HepG2 (cell line): ENCODE measurements around the gene KRT12. TPM values are rescaled to one million over a fixed set of nuclear protein-coding genes. Genes with fewer than 3 reads are reported as not detected.

ENCODE experiments used
- ETV5 ChIP-seq: IDR thresholded peaks from 2 replicates; pipeline ENCODE4 v1.6.1; 2018; ENCODE audit warnings: missing biosample characterization, missing genetic modification reagents, inconsistent platforms, borderline replicate concordance
- GATAD2A ChIP-seq: IDR thresholded peaks from 2 replicates; pipeline ENCODE4 v1.6.1; 2016
- HOXA5 ChIP-seq: sonication (generic); formaldehyde crosslinking; IDR thresholded peaks from 2 replicates; pipeline ENCODE4 v1.4.0; 2020; ENCODE audit warnings: missing genetic modification reagents
- MEIS1 ChIP-seq: sonication (generic); formaldehyde crosslinking; IDR thresholded peaks from 2 replicates; pipeline ENCODE4 v1.9.0; 2021; ENCODE audit warnings: mild to moderate bottlenecking, missing genetic modification reagents, moderate library complexity, borderline replicate concordance
- NFYC ChIP-seq: IDR thresholded peaks from 2 replicates; pipeline ENCODE4 v1.6.1; 2016; ENCODE audit warnings: missing genetic modification reagents, missing compliant biosample characterization
- NONO ChIP-seq, 2 experiments: fragments of 450-650 bp in 1 of 2; sonication (generic) in 1 of 2; formaldehyde crosslinking in 1 of 2; IDR thresholded peaks in 1 of 2; conservative IDR thresholded peaks in 1 of 2; 2 replicates each; pipeline versions ENCODE4 v1.6.1 to v1.8.0; 2017 to 2022; ENCODE audit warnings: mild to moderate bottlenecking in 1 of 2, missing genetic modification reagents in 1 of 2, moderate library complexity in 1 of 2
- SNRNP70 ChIP-seq: fragments of 200-400 bp; formaldehyde crosslinking; IDR thresholded peaks from 2 replicates; pipeline ENCODE4 v1.6.1; 2017; ENCODE audit warnings: mild to moderate bottlenecking, low read depth, low read length, moderate library complexity
- TAF1 ChIP-seq: sonication (generic); formaldehyde crosslinking; IDR thresholded peaks from 2 replicates; pipeline ENCODE4 v1.4.0; 2020; ENCODE audit warnings: missing genetic modification reagents
- TCF7L2 ChIP-seq: IDR thresholded peaks from 2 replicates; pipeline ENCODE4 v1.6.1; 2011; ENCODE audit warnings: mild to moderate bottlenecking, low read depth, low read length, moderate library complexity
- TGIF2 ChIP-seq: IDR thresholded peaks from 2 replicates; pipeline ENCODE4 v1.6.1; 2016; ENCODE audit warnings: control low read depth, missing compliant biosample characterization
- YEATS4 ChIP-seq: sonication (generic); formaldehyde crosslinking; IDR thresholded peaks from 2 replicates; pipeline ENCODE4 v1.4.0; 2020; ENCODE audit warnings: missing genetic modification reagents, borderline replicate concordance
- ZFP90 ChIP-seq: sonication (generic); formaldehyde crosslinking; IDR thresholded peaks from 2 replicates; pipeline ENCODE4 v1.8.0; 2022; ENCODE audit warnings: missing genetic modification reagents, mild to moderate bottlenecking, inconsistent platforms, borderline replicate concordance
- ZNF101 ChIP-seq: sonication (generic); formaldehyde crosslinking; IDR thresholded peaks from 2 replicates; pipeline ENCODE4 v1.4.0; 2020; ENCODE audit warnings: mild to moderate bottlenecking, low read depth, missing genetic modification reagents, borderline replicate concordance
- ZNF224 ChIP-seq: sonication (generic); formaldehyde crosslinking; IDR thresholded peaks from 2 replicates; pipeline ENCODE4 v1.5.0; 2020; ENCODE audit warnings: mild to moderate bottlenecking, missing genetic modification reagents
- ZNF329 ChIP-seq: sonication (generic); formaldehyde crosslinking; IDR thresholded peaks from 2 replicates; pipeline ENCODE4 v1.9.0; 2021; ENCODE audit warnings: low read depth, mild to moderate bottlenecking, missing genetic modification reagents
- ZNF335 ChIP-seq: sonication (generic); formaldehyde crosslinking; IDR thresholded peaks from 2 replicates; pipeline ENCODE4 v1.4.0; 2020; ENCODE audit warnings: missing genetic modification reagents
- ZNF724P ChIP-seq: sonication (generic); formaldehyde crosslinking; IDR thresholded peaks from 2 replicates; pipeline ENCODE4 v1.8.0; 2022; ENCODE audit warnings: missing genetic modification reagents, borderline replicate concordance
- polyA plus RNA-seq, 8 experiments: library from polyadenylated mRNA; depleted of rRNA in 3 of 8; stranded (reverse) in 7 of 8; unstranded in 1 of 8; fragments of >200 nt; fragmentation: Illumina TruSeq in 4 of 8; extraction: Trizol in 4 of 8; gene quantifications; 2 replicates each; pipeline versions ENCODE4 v1.2.1 to v1.2.3, GENCODE V29; 2011 to 2016; ENCODE audit warnings: low read depth in 4 of 8, missing spikeins in 1 of 8, mixed read lengths in 1 of 8; ENCODE audit not compliant: insufficient read depth in 1 of 8
- total RNA-seq, 5 experiments: library from RNA; depleted of rRNA; stranded (reverse); fragments of >200 nt; fragmentation: Illumina TruSeq; extraction: Trizol; gene quantifications; 2 replicates each; pipeline ENCODE4 v1.2.3, GENCODE V29; 2016; ENCODE audit warnings: low read depth in 1 of 5
- TF ChIP-seq, protein P1 (sequence below): sonication (generic); formaldehyde crosslinking; IDR thresholded peaks from 2 replicates; pipeline ENCODE4 v1.5.1; 2020; ENCODE audit warnings: missing genetic modification reagents, mild to moderate bottlenecking, borderline replicate concordance
- TF ChIP-seq, protein P2 (sequence below): conservative IDR thresholded peaks from 2 replicates; pipeline ENCODE4 v1.6.1; 2018; ENCODE audit warnings: missing genetic modification reagents
- TF ChIP-seq, protein P3 (sequence below): sonication (generic); formaldehyde crosslinking; IDR thresholded peaks from 2 replicates; pipeline ENCODE4 v1.4.0; 2020; ENCODE audit warnings: missing genetic modification reagents

The KRT12 gene
- total and polyA plus RNA-seq, 2 of the 13 experiments (the other 11 are each of a cell fraction or from before 2014, with no cell fraction given), result 0.07 to 0.09 TPM

DNA sequence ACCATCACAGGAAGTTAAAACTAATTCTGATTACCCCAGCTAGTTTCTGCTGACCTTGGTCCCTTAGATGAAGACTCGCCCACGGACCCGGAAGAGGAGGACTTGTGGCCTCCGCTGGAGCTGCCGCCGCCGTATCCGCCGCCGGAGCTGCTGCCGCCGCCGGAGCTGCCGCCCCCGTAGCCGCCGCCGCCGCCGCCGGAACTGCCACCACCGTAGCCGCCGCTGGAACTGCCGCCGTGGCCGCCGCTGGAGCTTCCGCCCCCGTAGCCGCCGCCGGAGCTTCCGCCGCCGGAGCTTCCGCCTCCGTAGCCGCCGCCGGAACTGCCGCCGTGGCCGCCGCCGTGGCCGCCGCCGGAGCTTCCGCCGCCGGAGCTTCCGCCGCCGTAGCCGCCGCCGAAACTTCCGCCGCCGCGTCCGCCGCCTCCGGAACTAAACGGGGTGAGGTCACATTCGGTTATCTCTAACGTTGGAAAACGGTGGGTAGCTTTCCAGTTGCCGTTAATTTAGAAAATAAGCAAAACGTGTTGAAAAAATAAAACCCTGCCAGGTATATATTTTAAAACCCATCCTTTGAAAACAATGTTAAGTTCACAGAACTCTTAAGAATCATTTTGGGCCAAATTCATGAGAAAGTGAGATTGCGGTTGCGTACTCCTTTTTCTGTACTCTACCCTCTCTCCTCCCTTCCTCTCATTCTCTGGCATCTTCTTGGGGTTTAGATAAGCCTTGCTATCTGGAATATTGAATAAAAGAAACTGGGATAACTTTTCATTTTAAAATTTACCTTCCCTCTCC is 48.1 kb downstream of the KRT12 start (continued):
- TF ChIP-seq, protein P1, sequence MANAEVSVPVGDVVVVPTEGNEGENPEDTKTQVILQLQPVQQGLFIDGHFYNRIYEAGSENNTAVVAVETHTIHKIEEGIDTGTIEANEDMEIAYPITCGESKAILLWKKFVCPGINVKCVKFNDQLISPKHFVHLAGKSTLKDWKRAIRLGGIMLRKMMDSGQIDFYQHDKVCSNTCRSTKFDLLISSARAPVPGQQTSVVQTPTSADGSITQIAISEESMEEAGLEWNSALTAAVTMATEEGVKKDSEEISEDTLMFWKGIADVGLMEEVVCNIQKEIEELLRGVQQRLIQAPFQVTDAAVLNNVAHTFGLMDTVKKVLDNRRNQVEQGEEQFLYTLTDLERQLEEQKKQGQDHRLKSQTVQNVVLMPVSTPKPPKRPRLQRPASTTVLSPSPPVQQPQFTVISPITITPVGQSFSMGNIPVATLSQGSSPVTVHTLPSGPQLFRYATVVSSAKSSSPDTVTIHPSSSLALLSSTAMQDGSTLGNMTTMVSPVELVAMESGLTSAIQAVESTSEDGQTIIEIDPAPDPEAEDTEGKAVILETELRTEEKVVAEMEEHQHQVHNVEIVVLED (CRISPR knock-in tag), result peak; percentile 52; the same call in 1 of the 2 replicates
- TF ChIP-seq, protein P2, sequence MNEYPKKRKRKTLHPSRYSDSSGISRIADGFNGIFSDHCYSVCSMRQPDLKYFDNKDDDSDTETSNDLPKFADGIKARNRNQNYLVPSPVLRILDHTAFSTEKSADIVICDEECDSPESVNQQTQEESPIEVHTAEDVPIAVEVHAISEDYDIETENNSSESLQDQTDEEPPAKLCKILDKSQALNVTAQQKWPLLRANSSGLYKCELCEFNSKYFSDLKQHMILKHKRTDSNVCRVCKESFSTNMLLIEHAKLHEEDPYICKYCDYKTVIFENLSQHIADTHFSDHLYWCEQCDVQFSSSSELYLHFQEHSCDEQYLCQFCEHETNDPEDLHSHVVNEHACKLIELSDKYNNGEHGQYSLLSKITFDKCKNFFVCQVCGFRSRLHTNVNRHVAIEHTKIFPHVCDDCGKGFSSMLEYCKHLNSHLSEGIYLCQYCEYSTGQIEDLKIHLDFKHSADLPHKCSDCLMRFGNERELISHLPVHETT (CRISPR knock-in tag), result peak; percentile 99
- no peak for TF ChIP-seq SNRNP70
- TF ChIP-seq TCF7L2, result no peak
- TF ChIP-seq ZNF224, result 0 out of 2 replicates have a peak, but pooled peaks have one; percentile 61
- TF ChIP-seq ZNF335 (CRISPR knock-in tag), result no peak
- peak; percentile 75 for TF ChIP-seq YEATS4
- TF ChIP-seq ZNF329, result 0 out of 2 replicates have a peak, but pooled peaks have one; percentile 34
- peak; percentile 54; the same call in 1 of the 2 replicates for TF ChIP-seq HOXA5 (CRISPR knock-in tag)
- TF ChIP-seq NFYC (CRISPR knock-in tag), result no peak
- TF ChIP-seq ETV5 (CRISPR knock-in tag), result no peak
- TF ChIP-seq NONO (IDR thresholded peaks at IDR 0.05), result no peak
- TF ChIP-seq NONO (CRISPR knock-in tag; conservative IDR thresholded peaks at IDR 0.05), result no peak
- TF ChIP-seq ZFP90 (CRISPR knock-in tag), result no peak; the same call in 1 of the 2 replicates
- no peak for TF ChIP-seq MEIS1 (CRISPR knock-in tag)
- no peak for TF ChIP-seq GATAD2A (CRISPR knock-in tag)
- TF ChIP-seq, protein P3, sequence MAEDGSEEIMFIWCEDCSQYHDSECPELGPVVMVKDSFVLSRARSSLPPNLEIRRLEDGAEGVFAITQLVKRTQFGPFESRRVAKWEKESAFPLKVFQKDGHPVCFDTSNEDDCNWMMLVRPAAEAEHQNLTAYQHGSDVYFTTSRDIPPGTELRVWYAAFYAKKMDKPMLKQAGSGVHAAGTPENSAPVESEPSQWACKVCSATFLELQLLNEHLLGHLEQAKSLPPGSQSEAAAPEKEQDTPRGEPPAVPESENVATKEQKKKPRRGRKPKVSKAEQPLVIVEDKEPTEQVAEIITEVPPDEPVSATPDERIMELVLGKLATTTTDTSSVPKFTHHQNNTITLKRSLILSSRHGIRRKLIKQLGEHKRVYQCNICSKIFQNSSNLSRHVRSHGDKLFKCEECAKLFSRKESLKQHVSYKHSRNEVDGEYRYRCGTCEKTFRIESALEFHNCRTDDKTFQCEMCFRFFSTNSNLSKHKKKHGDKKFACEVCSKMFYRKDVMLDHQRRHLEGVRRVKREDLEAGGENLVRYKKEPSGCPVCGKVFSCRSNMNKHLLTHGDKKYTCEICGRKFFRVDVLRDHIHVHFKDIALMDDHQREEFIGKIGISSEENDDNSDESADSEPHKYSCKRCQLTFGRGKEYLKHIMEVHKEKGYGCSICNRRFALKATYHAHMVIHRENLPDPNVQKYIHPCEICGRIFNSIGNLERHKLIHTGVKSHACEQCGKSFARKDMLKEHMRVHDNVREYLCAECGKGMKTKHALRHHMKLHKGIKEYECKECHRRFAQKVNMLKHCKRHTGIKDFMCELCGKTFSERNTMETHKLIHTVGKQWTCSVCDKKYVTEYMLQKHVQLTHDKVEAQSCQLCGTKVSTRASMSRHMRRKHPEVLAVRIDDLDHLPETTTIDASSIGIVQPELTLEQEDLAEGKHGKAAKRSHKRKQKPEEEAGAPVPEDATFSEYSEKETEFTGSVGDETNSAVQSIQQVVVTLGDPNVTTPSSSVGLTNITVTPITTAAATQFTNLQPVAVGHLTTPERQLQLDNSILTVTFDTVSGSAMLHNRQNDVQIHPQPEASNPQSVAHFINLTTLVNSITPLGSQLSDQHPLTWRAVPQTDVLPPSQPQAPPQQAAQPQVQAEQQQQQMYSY (CRISPR knock-in tag), result peak; percentile 3; the same call in 1 of the 2 replicates
- TF ChIP-seq TAF1, result peak; percentile 64
- TF ChIP-seq TGIF2 (CRISPR knock-in tag), result no peak
- TF ChIP-seq ZNF101 (CRISPR knock-in tag), result no peak
- TF ChIP-seq ZNF724P (CRISPR knock-in tag), result no peak; the same call in 1 of the 2 replicates
